Lower leg skin (tissue), 3 donors: ENCODE data around the gene SMARCAD1.

Experiments used
- CTCF ChIP-seq, 3 donors: fragments of 450-650 bp; IDR thresholded peaks; one replicate each; pipeline ENCODE4 v1.5.1; 2016; ENCODE audit warnings: antibody characterized with exemption in 3 of 3, mild to moderate bottlenecking in 3 of 3, moderate library complexity in 2 of 3
- POLR2A ChIP-seq, 2 donors: fragments of 450-650 bp; IDR thresholded peaks; one replicate each; pipeline ENCODE4 v1.6.1; 2016 to 2017; ENCODE audit warnings: antibody characterized with exemption in 2 of 2, mild to moderate bottlenecking in 1 of 2, moderate library complexity in 1 of 2

- TF ChIP-seq CTCF (IDR thresholded peaks at IDR 0.05) (no peak), POLR2A (IDR thresholded peaks at IDR 0.05) (no peak)
These were observed 69.9 kb downstream of the SMARCAD1 start for GRCh38 chr4:94277534-94277933.
